Activated CD8-positive, alpha-beta memory T cell treated with anti-CD3 and anti-CD28 coated beads for 4 hours (primary cell): ENCODE results near the gene RASL10B.

ENCODE experiments used
- DNase-seq, 2 donors: peaks; one replicate each; pipeline ENCODE4 v3.0.0-alpha.2; 2020; ENCODE audit warnings: low read depth in 2 of 2

Gene RASL10B

DNA sequence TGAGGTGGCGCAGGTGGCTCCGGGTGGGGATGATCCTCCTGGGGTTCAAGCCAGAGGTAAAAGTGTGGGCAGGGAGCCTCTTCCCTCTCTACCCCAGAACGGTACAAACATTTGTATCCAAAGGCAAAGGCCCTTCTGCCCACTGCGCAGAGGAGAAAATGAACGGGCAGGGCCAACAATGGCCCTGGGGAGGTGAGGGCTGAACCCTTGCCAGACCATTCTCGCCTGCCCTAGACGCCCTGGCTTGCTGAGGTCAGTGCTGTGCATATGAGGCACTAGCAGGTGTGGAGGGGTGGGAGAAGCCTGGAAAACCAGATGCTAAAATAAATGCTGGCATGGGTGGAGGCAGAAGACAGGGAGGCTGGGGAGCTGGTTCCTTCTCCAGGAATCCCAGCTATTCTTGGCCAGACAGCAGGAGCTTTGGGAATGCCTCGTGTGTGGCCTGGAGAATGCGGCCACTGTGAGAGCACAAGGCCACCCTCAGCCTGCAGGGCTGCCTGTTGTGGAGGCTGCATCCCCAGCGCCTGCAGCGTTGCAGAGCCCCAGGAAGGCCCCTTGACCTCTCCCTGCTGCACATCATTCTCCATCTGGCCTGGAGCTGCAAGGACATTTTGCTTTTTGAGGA is 33.8 kb downstream of the RASL10B start:
- DNase-seq: no peak

DNA sequence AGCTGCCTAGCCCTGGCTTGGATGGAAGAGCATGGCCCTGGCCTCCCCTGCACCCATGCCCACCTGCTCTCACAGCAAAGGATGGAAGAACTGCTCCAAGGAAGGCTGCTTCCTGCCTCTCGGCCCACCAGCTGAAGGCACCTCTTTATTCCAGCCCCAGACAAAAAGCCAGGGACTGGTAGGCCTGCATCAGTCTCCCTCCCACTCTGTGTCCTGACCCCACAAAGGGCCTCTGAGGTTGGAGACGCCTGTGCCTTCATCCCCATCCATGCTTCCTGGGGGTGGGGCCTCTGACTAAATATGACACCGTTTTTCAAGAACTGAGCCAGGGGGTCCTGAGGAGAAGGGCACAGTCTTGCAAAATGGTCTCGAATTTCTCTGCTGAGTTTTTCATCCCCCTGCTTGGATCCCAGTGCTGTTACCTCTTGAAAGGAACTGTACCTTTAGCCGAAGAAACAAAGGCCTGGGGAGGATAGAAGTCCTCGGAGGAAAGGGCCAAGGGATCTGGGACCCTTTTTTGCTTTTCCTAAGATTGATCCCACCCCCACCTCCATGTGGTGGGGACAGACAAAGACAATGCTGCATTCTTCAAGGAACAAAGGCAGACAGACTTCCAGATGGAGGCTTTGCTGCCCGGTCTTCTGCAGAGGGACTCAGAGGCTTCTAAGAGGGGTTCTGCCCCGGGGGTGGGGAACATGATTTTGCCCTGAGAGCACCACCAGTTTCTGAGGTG is 34.5 kb downstream of the RASL10B start:
- no peak for DNase-seq

DNA sequence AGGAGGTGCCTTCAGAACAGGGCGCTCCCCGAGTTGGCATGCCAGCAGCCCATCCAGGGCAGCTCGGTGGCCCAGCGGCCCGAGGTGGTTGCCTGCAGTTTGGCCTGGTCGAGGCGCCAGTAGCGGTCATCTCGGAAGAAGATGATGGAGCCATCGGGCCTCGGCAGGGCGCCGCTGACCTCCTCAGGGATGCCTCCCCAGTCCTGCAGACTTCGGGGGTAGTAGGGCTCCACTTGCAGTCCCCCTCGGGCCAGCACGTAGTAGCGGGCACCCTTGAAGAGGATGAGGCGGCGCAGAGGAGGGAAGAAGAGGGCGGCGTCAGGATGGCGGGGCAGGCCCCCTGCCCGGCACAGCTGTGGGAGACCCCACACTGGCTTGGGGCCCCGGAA is 35.0 kb downstream of the RASL10B start:
- DNase-seq: no peak

DNA sequence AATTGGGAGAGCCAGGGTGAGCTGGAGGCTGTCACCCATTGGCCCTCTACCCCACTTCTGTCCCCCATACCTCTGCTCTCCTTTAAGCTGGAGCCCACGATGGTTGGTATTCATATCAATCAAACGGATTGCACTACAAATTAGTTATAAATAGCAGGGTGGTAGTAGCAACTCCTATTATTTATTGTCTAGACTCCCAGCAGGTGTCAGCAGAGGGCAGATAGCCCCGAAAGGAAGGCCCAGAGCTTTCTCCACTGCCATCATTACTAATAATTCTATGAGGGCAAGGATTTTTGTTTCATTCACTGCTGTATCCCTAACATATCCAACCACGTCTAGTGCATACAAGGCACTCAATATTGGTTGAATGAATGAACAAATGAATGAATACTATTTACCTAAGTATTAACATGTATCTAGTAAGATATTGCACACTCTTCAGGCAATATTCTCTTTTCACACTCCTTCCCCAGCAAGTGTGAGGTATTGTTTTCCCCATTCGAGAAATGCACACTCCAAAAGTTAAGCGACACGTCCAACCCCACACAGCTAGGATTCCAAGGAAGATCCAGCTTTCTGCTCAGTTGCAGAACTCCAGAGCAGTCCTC is 35.6 kb downstream of the RASL10B start:
- DNase-seq: no peak

DNA sequence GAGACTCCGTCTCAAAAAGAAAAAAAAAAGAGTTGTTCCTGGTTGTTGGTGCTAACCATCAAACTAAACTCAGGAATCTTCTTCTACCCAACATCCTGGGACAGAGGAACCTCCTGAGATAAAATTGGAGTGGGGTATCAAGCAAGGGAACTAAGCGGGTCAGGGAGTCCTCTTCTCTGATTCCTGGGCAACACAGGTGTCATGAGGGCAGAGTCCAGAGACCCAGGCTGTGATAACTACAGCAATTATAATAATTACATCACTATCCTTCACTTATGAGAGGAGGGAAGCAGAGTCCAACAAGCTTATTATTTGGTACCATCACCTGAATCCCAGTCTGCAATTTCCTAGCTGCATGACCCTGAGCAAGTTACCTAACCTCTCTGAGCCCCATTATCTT is 37.4 kb downstream of the RASL10B start:
- no peak for DNase-seq

DNA sequence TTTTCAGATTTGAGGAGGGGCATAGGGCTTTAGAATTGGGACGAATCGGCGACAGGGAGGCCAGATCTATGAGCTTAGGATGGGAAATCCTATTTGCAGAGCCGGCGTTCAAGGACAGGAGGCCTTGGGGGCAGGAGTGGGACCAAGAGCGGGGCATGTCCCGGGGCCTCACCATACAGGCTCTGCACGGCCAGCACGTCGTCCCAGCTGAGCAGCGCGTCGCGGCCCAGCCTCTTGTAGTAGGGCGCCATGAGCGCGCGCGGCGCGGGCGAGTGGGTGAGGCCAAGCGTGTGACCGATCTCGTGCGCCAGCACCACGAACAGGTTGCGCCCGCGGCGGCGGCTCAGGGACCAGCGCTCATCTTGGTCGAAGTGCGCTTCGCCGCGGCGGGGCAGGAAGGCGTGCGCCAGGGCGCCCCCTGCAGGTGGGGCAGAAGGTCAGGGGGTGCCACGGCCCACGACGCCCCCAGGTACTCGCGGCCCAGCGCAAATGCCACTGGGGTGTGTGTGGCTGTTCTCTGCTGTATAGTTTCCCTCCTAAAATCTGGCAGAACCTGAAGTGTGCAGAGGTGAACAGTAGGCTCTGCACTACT is 38.6 kb downstream of the RASL10B start:
- DNase-seq: no peak

DNA sequence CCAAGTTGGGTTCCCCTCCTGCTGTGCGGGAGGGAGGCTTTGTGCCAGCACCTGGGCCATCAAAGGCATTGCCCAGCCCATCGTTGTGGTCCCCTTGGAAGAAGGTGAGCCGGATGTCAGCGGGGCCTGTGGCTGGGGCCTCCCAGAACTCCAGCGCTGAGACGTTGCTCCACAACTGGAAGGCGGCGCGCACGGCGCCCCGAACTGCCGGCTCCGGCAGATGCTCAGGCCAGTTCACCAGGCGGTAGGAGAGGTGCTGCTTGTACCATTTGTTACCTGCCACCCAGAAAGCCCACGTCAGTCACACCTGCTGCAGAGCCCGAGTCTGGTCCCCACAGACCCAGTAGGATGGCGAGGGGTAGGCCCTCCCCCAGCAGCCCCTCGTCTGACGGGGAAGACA is 41.7 kb downstream of the RASL10B start:
- DNase-seq: no peak

DNA sequence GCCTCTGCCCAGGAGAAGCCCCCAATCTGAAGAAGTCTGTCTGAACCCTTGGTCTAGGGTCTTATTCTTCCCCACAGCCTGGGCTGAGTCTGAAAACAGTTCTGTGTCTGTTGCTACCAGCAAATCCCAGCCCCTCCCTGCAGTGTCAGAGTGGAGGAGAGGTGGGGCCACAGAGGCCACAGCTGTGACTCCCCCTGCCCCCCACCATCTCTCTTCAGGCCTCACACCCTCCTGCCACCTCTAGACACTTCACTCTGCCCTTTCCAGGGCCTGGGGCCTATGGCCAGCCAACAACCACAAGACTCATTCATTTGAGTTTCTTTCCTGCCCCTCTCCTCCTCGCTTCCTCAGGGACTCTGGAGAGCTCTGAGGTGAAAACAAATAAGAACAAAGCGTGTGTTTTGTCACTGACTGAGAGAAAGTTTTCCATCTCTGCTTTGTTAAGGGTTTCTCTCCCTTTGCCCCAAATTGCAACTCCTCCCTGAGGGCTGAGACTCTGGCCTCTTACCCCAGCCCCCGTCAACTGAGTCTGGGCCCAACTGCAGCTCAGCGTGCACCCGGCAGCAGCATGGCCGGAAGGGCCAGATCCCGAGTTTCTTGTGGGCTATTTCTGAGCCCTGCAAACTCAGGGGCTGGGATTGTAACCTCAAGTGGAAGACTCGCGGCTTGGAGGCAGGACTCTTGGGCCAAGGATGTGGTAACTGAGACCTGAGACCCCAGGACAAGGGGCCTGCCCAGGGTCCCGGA is 42.4 kb downstream of the RASL10B start:
- no peak for DNase-seq

DNA sequence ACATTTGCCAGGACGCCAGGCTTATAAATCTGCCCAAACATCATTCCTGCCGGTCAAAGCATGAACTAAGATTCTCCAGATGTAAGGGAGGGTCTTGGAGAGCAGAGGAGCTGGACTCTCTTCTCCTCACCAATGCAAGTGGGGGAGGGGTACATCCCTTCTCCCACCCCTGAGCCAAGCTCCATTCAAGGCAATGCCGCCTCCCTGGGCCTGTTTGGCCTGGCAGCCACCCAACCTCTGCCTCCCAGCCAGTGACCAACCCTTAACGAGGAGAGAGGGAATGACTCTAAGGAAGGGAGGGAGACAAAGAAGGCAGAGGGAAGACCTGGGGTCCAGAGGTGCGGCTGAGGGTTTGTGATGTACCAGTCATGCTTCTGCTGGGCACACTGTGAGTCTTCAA is 43.1 kb downstream of the RASL10B start:
- DNase-seq: no peak

DNA sequence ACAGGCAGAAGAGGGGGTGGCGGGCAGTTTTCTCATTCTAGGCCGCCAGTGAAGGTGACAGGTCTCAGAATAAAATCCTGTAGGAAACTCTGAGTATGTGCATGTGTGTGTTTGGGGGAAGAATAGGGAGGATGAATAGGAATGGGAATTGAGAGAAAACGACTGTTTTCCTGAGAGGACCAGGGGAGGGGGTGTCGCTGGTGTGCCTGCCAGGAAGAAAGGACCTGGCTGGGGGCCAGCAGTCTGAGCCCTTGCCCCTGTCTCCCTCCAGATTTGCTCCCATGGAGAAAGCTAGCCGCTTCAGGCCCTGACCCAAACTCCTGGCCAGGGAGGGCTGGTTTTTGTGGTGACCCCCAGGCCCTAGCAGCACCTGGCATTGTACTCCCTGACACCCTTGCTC is 43.6 kb downstream of the RASL10B start:
- no peak for DNase-seq

DNA sequence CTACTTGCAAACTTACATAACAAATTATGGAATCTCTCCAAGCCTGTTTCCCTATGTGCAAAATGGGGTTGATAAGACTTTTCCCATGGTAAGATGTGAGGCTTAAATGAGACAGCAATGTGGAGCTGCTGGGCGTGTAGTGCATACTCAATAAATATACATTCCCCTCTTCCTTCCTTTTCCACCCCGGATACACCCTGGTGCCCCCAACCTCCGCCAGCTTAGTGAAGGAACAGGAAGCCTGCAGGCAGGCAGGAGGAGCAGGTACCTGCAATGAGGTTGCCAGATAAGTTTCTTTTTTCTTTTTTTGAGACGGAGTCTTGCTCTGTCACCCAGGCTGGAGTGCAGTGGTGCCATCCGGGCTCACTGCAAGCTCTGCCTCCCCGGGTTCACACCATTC is 44.1 kb downstream of the RASL10B start:
- no peak for DNase-seq

DNA sequence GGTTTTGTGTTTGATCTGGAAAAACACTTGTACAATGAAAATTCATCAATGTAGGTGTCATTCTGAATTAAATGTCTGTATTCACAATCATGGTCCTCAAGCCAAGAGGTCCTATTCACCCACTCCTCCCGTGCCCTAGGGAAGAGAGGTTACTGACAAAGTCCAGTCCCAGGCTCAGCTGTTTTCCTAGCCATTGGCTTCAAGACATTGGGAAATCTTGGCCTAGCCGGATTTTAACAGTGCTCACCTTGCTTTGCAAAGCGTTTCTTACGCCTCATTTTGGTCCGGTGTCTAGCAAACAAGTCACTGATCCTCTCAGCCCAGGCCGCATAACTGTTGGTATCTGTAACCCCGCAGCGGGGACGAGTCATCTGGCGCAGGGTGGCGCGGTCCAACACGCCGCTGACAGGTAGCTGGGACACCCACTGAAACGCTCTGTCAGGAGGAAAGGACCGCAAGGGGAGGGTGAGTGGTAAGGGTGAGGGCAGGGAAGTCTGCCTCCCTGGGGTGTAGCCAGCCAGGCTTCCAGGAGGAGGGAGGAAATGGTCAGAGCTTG is 47.3 kb downstream of the RASL10B start:
- no peak for DNase-seq

DNA sequence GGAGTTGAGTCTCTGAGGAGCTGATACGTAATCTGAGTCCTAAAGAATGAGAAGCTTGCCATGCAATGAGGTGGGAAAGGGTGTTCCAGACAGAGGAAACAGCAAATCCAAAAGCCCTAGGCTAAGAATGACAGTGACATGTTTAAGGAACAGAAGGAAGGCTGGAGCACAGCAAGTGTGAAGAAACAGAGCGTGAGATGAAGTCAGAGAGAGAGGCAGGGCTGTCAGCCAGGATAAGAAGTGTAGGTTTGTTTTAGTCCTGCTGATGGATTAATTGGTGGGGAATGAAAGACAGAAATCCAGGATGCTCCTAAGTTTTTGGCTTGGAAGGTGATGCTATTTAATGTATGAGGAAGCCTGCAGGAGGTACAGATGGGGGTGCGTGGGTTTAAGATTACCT is 49.5 kb downstream of the RASL10B start:
- DNase-seq: no peak

DNA sequence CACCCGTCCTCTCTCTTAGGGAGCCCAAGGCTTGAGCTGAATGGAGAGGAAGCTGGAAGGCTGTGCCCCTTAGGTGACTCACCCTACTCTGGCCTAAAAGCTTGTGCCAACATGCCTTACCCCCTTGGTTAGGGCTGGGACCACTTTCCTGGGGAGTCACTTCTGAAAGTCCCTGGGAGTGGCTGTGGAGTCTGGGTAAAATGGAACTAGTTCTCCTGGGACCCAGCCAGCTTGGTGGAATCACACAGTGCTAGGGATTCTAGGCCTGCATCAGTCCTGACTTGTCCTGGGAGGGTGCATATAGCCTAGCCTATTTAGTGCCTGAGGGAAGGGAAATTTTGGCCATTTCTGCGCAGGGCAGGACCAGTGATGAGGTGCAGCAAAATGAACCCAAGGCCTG is 53.5 kb downstream of the RASL10B start:
- DNase-seq: no peak

DNA sequence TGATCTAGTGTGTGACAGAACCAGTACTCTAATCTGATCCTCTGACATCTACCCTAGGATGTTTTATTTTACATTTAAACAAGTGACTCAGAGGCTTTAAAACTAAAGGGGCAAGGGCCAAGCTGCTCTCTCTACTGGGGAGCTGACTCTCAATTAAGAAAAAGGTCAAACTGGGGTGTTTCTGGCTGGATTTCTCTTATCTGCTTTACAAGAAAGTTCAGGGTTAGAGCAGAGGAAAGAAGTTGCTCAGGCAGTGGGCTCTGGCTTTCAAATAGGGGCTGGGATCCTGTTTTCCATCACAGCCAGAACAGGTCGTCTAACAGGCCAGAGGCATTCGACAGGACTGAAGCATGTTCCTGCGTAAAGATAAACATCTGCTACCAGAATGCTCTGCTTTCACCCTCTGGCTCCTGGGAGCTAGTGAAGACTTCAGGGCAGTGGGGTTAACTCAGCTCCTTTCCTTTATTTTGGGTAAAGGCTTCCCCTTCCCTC is 55.5 kb downstream of the RASL10B start:
- no peak for DNase-seq

DNA sequence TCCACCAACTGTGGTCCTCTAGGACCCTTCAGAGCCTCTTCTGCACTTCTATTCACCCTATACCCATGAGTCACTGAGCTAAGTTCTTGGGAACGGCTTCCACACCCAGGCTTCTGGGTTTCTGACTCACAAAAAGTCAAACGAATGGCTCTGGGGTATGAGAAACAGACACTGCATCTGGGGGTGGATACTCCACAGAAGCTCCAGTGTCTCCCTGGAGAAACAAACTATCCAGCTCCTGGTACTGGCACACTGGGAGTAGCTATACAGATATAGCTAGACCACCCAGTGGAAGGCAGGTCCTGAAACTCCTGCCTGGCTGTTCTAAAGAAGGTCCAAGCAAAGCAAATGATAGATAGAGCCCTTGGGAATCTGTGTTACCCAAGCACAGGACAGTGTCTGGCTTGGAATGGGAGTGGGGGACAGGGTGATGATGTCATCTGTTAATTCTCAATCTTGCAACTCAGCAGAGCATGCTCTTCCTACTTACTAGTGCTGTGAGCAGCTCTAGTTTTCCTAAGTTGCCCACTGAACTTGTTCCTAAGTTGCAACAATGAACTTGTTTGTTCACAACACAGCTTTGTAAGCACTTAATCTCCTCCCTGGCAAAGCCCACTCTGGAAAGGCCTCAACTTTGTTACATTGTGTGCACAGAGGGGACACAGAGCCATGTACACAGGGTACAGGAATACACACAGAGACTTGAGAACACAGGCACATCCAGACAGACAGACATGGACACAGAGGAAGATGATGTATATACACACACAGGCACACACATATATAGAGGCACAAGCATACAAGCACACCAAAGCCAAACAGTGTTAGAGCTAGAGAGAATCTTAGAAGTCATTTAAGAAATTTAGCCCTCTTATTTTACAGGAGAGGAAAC is 57.3 kb downstream of the RASL10B start:
- DNase-seq: no peak

DNA sequence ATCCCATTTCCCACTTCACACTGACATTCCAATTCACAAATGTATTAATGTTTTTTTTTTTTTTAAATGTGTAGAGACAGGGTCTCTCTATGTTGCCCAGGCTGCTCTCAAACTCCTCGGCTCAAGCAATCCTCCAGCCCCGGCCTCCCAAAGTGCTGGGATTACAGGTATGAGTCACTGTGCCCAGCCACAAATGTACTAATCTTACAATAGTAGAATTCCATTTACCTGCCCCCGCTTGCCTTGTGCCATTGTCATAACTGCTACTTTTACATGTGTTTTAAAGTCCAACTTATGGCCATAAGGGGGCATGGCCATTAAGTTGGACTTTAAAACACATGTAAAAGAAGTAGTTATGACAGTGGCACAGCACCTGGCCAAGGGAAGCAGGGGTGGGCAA is 59.4 kb downstream of the RASL10B start:
- DNase-seq: no peak

DNA sequence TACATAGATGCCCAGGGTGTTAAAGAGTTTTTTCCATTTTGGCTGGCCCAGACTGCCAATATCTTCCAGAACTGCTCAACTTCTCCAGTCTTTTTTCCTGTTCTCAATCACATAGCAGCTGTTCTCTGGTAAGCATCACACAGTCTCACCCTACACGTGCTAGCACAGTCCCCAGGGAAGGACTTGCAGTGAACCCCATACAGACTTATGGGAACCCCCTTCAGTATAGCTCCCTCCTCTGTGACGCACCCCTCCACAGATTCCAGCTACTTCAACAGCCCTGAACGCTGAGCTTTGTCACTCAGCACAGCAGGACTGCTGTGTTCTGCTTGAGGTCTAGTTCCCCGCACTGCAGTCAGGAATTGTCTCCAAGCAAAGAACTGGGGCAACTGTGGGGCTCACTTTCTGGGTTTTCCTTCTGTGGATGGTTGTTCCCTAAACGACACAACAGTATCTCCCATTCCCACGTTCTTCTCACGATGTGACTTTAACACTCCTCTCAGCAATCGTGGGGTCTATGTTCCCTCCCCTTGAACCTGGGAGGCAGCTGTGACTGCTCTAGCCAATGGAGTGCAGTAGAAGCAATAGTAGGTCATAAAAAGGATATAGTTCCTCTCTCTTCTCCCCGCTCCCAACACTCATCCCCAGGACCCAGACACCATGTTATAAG is 60.4 kb downstream of the RASL10B start:
- DNase-seq: no peak
